ENCODE data around the gene GALNT5.
"Not testable (repeated sequence)": the region's sequence is repeated elsewhere in the genome, so short reads cannot be mapped to it uniquely, and the experiment has no call there.

GALNT5 gene, protein sequence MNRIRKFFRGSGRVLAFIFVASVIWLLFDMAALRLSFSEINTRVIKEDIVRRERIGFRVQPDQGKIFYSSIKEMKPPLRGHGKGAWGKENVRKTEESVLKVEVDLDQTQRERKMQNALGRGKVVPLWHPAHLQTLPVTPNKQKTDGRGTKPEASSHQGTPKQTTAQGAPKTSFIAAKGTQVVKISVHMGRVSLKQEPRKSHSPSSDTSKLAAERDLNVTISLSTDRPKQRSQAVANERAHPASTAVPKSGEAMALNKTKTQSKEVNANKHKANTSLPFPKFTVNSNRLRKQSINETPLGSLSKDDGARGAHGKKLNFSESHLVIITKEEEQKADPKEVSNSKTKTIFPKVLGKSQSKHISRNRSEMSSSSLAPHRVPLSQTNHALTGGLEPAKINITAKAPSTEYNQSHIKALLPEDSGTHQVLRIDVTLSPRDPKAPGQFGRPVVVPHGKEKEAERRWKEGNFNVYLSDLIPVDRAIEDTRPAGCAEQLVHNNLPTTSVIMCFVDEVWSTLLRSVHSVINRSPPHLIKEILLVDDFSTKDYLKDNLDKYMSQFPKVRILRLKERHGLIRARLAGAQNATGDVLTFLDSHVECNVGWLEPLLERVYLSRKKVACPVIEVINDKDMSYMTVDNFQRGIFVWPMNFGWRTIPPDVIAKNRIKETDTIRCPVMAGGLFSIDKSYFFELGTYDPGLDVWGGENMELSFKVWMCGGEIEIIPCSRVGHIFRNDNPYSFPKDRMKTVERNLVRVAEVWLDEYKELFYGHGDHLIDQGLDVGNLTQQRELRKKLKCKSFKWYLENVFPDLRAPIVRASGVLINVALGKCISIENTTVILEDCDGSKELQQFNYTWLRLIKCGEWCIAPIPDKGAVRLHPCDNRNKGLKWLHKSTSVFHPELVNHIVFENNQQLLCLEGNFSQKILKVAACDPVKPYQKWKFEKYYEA

DNA sequence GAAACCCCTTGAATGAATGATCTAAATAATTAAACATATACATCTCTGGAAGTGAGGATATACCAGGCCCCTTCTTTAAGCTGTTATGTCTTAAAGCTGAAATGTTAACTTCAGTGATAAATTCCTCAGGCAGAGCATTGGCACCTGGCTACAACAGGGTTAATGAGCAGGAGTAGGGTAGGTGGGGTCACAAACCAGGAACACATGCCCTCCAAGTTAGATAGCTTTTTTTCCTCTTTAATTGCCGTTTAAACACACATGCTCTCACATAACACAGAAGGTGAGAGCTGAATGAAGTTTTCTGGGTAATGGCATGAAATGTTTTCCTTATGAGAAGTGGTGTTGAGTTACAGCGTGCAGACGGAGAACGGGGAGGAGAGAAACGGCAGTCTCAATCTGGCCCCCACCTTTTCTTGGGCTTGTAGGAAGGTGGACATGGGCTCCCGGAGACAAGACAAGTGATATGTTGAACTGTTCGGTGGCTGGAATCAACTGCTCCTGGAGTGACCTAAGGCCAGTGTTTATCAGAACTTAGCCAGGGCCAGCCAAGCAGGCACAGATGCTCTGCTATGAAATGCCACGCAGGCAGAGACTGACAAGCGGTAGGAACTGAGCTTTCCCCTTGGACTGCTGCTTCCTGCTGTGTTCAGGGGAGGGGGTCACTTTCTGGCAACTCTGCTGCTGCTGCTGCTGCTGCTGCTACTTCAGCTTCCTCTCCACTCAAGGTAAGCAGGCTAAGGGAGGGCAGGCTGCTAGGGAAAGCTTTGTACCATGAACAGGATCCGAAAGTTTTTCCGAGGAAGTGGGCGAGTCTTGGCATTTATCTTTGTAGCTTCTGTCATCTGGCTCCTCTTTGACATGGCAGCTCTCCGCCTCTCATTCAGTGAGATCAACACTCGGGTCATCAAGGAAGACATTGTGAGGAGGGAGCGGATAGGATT is at the start of gene GALNT5:
TSS of gene GALNT5 (plus strand) at position 394 of the 941 bp plus-strand sequence. CDS start at position 772, 378 bp downstream.
- peak; percentile 71 for DNase-seq

DNA sequence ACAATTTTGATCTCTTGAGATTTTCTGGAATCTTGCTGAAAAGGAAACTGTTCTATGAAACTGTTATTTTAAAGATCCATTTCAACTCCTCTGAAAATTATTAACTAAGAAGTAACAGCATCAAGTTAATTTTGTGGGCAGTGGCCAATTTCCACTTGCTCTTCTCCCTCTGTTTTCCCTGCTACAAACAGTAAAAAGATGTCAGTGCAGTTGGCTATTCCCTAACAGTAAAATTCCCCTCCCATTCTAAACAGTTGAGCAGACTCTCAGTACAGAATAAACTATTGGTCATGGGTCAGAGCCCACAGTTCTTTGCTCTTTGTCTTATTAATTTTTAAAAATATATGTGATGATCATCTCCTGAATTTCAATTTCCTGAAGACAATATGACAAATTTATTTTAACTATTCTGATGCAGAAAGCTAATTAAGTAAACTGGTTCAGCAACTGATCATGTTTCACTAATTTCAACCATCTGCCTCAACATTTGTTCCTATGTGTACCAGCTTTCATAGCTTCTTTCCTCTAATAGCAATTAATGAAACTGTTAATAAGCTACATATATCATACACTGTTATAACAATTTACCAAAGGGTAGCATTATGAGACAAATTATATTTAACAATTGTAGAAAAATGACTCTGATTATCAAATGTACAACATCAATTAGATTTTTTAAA is 41.1 kb upstream of the GALNT5 start:
- DNase-seq = no peak

GRCh38 chr2:157217409-157217808 is 40.1 kb upstream of the GALNT5 start:
- no peak for DNase-seq

GRCh38 chr2:157218911-157219310 is 38.6 kb upstream of the GALNT5 start:
- DNase-seq = no peak

DNA sequence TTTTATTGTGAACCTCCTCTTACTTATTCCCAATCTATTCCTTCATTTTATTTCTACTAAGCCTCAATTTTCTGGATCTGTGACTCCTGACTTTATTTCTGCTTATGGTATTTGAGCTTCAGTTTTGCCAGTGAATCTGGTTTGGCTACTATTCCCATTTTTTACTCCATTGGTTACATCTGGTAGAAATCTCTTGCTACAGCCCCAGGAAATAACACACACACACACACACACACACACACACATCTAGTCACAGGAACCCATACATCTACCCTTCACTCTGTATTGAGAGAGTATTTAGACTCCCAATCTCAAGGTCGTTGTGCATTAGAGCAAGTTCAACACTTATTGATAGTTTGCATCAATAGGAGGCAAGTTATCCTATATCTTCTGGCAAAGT is 37.0 kb upstream of the GALNT5 start:
- DNase-seq = no peak

- no peak for DNase-seq
These were observed 36.0 kb upstream of the GALNT5 start for GRCh38 chr2:157221394-157221988.

- DNase-seq = no peak
These were observed 33.8 kb upstream of the GALNT5 start for GRCh38 chr2:157223624-157224205.

GRCh38 chr2:157224448-157224847 is 33.1 kb upstream of the GALNT5 start:
- not testable (repeated sequence) for DNase-seq

DNA sequence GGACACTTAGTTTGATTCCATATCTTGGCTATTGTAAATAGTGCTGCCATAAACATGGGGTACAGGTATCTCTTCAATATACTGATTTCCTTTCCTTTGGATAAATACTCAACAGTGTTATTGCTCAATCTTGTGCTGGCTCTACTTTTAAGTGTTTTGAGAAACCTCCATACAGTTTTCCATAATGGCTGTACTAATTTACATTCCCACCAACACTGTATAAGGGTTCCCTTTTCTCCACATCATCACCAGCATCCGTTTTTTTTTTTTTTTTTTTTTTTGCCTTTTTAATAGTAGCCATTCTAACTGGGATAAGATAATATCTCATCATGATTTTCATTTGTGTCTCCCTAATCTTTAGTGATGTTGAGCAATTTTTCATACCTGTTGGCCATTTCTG is 29.9 kb upstream of the GALNT5 start:
- no peak for DNase-seq

GRCh38 chr2:157228946-157229345 is 28.6 kb upstream of the GALNT5 start:
- DNase-seq = no peak

- no peak for DNase-seq
These were observed 27.9 kb upstream of the GALNT5 start for GRCh38 chr2:157229572-157229971.

DNA sequence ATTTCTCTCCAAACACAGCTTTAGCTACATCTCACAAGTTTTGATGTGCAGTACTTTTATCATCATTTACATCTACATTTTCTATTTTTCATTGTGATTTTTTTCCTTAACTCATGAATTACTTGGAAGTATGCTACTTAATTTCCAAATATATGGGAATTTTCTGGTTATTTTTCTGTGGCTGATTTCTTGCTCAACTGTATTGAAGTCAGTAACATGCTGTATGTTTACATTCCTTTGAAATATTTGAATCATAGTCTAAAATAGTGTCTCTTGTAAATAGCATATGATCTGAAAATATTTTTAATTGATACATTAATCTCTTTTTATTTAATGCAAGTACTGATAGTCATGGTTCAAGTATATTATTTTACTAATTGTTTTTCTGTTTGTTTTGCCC is 26.0 kb upstream of the GALNT5 start:
- no peak for DNase-seq

GRCh38 chr2:157233506-157233905 is 24.0 kb upstream of the GALNT5 start:
- no peak for DNase-seq

DNA sequence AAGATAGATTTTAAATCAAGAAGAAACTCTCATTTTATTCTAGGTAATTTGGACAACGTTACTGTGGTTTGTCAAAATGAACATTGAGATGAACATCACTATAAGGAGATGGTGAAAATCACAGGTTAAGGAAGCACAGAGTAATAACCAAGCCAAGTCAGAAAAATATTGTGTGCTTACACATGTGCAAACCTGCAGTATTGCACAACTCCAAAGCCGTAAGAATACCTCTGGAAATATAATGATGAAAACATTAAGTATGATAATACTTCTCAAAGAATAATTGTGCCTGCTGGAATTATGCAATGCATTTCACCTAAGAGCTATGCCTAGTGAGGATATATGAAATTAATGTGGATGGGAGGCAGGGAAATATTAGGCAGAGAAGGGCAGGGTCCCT is 21.1 kb upstream of the GALNT5 start:
- DNase-seq = no peak

- no peak for DNase-seq
These were observed 19.2 kb upstream of the GALNT5 start for GRCh38 chr2:157238296-157238695.

DNA sequence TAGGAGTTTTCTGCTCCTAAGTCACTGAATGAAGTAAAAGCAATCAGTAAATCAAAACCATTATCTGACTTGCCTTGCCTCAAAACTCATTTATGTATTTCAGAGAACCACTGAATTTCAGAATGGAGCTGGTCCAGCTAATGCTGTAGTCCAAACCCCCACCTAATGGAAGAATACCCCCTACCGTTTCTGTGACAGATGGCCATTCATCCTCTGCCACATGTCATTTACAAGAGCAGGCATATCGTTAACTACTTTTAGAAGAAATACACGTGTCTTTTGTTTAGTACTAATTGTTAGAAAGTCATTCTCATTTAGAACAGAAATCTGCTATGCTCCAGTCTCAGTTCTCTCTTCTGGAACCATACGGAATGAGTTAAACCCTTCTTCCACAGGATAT is 12.8 kb upstream of the GALNT5 start:
- DNase-seq = no peak

- no peak for DNase-seq
These were observed 12.2 kb upstream of the GALNT5 start for GRCh38 chr2:157245144-157245840.

DNA sequence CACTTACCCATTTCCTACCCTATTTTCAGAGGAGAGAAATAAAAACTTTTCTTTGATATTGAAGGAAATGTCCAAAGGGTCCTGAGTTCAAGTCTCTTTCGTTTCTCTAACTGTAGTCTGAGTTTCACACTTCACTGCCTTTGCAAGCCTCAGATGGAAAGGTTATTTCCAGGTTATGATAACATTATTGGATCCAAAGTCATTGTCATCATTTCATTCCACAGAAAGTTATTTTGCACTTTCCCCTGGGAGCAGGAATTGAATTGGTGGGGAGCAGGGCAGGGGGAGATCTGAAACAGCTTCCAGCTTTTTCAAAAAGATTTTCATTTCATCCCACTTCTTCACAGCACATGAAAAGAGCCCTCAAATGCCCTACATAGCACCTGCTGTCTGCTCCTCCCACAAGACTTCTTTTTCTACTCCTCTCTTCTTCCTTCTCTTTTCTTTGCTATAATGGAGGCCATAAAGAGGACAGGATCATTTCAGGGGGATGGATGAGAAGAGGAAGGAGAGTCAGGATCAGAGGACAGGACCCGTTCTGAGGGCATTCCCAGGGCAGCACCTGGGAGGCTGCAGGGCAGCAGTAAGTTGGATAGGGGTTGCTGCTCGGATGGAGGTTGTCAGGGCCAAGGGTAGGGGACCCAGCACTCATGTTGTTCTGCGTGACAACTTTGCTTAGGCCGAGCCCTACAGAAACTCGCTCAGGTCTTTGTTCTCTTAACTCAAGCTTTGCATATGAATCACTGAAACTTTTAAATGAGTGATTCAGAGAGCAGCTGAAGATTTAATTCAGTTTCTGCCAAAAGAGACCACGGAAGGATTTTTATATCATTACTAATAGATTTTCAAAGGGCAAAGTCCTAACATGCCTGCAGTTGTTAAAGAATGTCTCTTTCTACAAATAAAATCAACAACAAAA is 11.4 kb upstream of the GALNT5 start:
- DNase-seq = no peak

DNA sequence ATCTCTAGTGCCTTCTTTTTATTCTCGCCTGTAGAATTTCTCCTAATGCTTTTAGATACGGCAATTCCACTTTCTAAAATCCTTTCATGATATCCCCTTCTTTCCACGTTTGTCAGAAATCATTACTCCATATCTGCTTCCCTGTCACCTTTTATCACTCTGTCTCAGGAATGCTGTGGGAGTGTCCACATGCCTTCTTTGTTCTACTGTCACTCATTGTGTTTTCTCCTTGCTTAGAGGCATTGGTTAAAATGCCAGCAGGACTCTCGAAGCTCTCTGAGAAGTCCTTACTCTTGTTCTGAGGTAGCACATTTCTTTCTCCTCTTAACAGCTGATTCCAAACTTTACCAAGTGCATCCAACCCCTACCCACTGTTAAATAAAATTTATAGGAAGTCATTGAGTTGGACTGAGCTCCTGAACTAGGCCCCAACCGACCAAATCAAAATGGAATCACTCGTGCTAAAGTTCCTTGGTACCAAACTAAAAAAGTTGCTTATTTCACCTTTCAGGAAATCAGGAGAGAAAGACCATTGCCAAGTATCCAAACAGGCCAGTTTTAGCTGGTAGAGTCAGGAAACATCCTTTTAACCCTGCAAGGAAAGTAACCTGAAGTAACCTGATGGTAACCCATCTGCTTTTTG is 10.6 kb upstream of the GALNT5 start:
- DNase-seq = no peak
